GM18868 (cell line): Measurements from ENCODE around the gene PDE4D.

Experiments
- ATAC-seq: cut with Tn5 transposase; IDR thresholded peaks from one replicate; pipeline ENCODE4 v1.9.1; 2021; ENCODE audit warnings: mild to moderate bottlenecking, moderate library complexity; ENCODE audit not compliant: unreplicated experiment

Gene PDE4D

DNA sequence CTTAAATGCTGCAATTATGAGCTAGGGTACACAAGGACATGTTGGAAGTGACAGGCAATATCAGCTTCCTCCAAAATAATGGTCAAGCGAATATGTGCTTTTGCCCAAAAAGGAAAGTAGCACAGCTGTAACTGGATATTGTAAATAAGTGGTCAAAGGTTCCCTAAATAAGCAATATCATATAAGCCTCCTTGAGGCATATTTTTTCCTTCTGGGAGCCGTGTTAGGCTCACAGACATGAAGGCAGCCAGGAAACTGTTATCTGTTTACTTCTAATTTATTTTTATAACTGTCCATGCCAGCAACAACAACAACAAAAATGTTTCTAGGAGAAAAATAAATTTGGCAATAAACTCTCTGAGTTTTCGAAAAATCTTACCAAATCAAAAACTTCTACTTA, 648.3 kb downstream of the PDE4D start:
- no peak for ATAC-seq

DNA sequence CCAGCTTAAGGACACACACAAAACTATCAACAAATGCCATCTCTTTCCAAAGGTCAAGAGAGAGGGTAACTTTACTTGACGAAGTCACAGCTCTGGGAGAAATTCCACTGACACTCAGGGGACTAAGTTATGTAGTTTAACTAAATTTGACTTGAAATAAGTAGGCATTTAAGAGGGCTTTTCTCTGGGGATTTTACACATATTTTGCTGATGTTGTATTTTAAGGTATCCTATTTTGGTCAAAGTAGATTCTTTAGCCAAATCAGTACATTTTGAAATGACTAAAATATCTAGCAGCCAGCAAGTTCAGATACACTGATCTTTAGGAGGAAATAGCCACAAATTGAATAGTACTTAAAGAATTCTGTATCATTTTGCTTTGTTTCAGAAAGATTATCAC, 652.0 kb downstream of the PDE4D start:
- ATAC-seq = no peak

DNA sequence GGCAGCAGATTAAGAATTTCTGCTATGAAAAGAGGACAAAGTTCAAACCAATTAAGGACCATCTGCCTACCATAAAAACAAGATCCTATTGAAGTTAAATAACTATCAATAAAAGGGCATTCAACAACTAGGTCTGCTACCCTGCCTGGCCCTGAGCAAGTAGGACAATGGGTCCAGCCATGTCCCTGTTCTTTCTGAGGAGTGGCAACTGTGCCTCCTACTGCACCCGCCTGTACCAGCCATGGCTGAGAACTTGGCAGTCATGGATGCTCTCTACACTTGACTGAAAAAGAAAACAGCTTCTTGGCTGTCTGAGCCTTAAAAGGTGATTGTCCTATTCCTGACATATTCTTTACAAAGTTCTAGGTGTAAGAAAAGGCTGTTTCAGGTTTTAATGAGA, 652.4 kb downstream of the PDE4D start:
- no peak for ATAC-seq

DNA sequence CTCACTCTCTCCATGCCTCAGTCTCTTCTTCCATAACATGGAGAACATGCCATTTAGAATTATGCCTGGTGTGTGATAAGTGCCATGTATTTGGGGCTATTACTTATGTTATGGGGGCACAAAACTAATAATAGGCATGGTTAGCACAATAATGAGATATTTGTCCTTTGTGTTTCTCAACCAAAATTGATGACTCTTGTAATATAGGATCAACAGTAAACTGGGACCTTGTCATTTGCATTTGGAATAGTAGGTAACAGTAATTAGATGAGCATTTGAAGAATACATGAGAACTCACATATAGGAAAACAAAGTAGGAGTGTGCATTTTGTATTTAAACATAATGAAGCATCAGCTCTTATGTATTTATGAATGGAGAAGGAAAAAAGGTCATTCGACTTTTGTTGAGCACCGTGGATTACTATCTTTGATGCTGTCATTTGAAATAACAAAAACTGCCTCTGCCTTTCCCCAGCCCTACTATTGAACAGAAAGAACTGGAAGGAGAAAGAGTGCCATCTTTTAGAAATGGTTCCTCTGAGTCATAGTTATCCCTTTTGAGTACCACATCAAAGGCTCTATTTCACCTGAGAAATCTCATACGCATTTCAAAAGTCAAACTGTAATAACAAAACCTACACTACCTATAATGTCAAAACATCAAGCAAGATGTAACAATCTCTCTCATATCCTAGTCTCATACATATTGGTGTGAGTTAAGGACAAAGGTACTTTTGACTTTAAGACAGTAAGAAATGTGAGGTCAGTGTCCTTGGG, 655.2 kb downstream of the PDE4D start:
- ATAC-seq = peak; percentile 98

DNA sequence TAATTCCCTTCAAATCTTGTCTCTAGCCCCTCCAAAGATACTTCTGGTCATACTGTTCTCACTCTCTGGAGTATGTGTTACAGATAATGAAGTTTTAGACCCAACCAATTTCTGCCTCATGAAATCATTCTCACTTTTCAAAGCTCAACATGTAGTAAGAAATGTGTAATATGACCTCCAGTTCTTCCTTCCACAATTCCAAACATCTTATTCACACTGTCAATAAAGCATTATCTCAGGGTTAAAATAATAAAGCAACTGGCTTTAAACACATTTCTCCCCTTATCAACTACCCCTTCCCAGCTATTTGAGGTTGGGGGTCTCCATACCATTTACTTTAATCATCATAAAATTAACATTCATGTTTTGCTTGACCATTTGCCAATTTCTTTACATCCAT, 656.5 kb downstream of the PDE4D start:
- no peak for ATAC-seq

DNA sequence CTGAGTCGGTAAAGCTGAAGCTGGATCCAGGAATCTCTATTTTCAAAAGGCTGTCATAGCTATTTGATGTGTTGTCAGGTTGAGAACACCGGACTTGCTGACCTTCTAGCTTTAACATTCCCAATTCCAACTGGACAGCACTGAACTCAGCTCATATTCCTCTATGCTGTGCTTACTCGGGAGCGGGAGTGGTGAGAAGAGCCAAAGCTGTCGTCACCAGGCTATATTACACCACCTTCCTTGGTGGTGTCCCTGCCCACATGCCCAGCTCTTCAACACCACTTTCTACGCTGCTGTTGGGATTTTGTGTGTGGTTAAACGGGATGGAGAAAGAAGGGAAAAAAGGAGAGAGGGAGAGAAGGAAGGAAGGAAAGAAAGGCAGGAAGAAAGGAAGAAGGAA, 657.1 kb downstream of the PDE4D start:
- no peak for ATAC-seq

DNA sequence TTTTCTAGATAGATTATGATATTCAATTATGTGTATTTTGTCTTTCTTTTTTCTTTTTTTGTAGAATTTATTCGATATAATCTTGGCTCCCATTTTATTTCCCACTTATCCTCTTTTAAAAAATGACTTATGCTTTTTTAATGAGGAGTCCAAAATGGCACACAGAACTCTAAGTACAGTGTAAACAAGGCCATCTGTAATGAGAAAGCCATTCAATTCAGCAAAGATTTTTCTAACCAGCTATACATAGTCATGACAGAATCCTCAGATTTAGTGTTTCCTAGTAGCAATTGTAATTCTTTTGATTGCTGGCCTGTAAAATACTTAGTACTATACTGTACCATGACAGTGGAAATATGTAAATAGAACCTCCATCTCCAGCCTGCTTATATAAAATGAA, 659.3 kb downstream of the PDE4D start:
- ATAC-seq = no peak

DNA sequence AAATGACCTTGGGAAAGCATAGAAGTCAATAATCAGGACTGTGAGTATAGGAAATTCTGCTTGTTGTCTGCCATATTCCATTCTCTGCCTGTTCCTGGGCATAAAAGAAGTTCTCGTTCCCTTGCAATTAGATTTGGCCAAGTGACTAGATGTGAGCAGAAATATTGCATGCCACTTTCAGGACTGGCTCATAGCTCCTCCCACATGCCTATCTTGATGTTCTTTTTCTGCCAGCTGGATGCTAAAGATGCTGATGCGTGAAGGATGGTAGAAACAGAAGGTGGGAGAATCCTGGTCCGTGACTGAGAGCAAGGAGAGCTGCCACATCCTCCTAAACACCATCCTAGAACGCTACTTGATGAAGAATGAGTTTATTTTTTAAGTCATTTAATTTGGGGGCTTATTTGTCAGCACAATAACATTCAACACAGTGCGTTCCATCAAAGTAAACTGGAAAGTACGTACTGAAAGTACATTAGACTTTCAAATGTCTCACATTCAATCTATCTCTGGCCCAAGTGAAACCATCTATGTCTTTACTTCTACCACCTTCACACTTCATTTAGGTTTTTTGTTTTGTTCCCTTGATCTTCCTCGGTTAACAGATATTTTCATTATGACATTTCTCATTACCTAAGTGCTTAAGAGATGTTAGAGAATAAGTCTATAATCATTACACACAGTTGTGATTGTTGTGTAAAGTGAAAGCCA, 662.1 kb downstream of the PDE4D start:
- no peak for ATAC-seq

DNA sequence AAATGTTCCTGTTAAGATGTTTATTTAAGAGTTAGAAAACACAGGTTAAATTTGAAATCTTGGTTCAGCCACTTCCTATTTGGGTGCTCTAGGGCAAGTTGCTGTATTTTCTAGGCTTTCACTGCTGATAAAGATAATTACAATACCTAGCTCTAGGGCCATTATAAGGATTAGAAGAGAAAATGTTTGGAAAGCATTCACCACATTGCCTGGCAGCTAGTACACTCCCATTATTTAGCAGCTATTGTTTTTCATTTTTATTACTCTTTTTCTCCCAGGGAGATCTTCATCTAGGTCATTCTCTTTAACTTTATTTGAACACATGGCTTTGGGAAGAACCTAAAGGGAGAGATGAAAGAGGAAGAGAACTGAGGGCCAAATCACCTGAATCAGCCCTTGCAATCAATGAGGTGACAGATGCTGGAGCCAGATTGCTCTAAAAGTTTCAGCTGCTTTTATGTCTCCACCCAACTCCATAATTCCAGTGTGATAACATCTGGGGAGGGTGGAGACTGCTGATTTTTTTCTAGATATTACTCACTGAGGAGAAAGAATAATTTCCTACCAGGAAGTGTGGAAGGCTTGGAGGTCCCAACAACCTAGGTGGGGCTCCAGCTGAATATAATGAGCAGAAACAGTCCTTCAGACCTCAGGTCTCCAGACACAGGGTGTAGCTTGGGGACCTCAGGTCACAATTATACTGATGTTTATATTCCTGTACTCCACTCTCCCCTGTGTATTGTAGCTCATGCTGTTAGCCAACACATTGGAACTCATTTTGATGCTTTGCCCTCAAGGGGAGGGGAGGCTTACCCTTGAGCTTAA, 670.6 kb downstream of the PDE4D start:
- ATAC-seq = no peak

DNA sequence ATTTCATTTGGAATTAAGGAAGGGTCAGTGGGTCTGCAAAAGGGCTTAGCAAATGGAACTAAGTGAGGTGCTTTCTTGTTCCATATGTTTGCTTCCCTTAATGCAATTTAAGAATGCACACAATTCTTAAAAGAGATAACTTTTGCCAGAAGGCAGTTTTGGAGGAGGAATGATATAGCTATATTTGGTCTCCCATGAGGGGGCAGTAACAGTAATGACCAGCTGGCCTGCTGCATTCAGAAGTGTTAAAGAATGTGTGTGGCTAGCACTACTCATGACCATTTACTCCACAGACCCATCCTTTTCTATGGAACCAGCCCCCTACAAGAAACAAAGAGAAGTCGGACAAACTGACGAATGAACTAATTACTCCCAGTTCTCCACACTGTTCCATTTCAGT, 671.8 kb downstream of the PDE4D start:
- no peak for ATAC-seq

DNA sequence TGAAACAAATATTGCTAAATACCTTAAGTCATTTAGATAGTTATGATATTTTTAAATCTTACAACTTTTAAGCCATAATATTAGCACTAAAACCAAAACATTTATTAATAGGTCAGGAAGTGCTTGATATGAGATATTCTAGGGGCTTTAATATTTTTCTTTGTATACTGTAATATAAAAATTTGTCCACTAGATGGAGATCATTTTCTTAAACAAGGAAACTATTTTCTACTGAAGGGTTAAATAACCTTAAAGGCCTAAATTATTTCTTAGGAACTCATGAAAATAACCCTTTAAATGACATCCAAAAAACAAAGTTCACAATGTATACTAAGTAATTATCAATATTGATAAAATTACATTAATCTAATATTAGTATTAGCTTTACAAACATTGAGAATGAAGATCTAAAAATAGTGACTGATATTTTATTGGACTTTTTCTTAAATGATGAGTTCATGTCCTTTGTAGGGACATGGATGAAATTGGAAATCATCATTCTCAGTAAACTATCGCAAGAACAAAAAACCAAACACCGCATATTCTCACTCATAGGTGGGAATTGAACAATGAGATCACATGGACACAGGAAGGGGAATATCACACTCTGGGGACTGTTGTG, 675.0 kb downstream of the PDE4D start:
- no peak for ATAC-seq

DNA sequence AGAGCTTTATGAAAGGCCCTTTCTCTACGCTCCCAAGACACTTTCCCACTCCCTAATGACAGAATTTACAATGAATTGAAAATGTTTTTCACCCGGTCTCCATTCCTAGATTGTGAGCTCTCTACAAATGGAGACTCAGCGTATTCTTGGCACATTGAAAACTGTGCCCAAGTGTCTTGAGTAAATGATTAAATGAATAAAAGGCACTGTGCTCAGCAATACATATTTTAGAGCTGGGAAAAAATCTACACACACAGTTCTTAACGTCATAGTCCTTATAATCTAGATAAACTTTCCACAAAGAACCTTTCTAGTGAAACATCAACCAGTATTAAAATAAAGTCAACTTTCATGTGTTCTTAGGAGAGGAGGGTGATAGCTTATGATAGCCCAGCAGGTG, 676.7 kb downstream of the PDE4D start:
- no peak for ATAC-seq

DNA sequence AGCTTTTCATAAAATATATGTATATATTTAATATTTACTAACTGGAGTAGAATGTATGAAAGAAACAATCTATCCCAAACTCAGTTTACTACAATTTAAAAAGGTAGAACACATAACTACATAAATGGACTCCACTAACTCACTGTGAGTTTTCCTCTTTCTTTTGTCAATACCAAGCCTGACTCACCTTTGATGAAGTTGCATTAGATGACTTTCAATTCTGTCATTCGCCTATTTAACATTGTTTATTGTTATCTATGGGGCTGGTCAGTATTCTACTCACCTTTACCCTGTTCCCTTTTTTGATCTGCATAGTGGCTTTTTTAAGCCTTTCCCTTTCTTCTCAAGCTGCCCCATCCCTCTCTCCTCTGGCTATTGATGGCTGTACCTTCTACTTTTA, 680.9 kb downstream of the PDE4D start:
- ATAC-seq = no peak

DNA sequence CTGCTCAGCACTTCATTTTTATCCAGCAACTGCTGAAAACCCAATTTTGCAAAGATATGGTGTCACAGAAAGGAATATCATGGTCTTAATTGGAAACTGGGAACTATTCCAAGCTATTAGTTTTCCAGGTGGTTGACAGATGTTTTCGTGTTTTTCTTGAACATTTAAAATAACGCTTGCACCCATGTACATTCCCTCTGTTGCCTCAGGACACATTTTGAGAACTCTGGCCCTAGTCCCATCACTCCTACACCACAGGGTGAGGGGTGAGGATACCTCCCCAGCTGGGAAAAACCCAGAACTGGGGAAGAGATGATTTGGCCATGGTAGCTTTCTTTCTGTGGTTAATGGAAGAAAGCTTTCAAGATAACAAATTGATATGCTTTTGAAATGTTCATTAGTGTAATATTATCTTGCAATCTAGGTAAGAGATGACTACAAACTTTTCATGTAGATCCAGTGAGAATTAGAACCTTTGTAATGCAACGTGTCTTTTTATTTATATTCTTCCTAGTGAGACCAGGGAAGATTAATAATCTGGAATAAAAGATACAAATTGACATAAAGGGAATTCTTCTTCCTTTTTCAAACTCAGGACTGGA, 683.7 kb downstream of the PDE4D start:
- ATAC-seq = no peak

DNA sequence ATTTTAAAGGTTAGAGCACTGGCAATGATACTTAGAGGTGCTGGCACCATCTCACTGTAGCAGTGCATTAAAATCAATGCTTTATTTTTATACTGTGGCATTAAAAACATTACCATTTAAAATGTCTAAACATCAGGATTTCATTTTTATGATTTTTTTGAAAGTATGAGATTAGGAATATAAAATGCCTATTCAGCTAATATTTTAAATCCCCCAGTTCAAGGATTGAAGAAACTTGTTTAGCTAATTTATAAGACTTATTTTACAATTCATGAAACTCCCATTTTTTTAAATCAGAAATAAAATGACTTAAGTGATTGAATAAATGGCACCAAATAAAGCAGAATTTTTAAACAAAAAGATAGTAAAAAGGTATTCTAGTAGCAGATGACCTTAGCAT, 685.1 kb downstream of the PDE4D start:
- ATAC-seq = no peak

DNA sequence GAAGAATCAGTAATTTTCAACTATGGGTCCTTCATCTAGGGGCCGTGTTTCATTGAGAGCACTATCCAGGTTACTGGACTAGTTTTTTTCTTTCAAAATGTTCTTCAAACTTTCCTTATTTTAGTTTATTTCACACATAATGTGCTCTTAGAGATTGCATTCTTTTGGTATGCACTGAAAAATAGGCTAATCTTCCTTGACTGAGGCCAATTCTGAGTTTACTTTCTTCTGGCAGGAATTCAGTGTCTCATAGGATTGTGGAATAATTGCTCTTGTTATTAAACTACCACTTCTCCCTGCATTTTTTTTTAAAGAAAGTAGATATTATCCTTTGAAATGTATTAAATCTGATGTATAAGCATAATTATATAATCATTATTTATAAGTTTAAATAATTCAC, 686.1 kb downstream of the PDE4D start:
- ATAC-seq = no peak

DNA sequence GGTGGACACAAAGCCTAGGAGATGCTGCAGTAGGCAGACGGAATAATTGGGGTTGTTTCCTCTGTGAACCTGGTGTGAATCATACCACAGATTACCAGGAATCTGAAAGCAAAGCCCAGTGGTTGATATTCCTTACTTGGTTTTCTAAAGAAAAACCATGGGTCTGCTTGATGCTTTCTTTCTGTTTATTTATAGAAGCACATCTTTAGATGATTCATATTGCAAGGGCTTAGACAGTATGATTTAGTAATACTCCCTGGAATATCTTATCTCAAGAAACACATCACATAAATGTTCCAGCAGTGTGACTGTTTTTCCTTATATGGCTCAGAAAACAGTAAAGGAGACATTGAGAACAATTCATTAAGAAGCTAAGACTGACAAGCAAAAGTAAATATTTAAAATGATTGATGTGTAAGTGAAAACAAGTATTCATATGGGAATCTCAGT, 687.4 kb downstream of the PDE4D start:
- no peak for ATAC-seq

DNA sequence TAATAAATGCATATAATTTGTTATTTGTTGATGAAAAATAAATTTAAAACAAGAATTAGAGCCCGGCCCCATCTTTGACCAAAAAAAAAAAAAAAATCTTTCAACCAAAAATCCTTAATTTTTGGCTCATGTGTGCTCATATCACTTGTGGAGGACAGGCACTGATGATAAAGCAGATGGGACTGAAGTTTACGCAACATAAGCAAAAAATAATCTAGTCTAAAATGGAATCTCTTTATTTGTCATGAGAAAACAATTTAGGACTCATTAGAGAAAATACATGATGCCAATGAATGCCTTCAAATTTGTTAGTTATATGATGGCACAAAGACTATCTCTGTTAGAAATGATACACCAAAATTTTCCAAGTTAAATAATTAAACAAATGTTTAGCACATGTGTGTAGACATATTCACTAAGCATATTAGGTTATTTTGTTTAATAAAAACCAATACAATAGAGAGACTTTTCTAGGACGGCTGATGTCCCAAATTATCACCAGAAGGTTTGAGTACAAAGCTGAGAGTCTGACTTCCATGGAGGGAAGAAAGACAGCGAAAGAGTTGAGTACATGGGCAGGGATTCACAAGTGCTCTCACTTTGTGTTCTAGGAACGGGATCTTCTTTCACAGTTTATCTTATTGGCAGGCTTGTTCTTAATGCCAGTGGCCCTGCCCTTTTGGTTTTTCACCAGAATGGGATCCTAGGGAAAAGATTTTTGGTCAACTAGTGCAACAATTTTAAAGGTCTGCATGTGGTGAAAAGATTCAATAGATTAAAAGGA, 689.2 kb downstream of the PDE4D start:
- ATAC-seq = no peak

DNA sequence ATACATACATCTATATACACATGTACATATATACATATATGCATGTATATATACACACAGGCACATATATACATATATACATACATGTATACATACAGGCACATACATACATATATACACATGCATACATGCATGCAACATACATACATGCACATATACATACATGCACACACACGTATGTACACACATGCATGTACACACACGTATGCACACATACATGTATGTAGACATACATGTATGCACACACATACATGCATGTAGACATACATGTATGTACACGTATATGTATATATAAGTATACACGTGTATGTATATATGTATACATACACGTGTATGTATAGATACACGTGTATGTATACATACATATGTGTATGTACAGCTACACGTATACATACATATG, 693.7 kb downstream of the PDE4D start:
- no peak for ATAC-seq

DNA sequence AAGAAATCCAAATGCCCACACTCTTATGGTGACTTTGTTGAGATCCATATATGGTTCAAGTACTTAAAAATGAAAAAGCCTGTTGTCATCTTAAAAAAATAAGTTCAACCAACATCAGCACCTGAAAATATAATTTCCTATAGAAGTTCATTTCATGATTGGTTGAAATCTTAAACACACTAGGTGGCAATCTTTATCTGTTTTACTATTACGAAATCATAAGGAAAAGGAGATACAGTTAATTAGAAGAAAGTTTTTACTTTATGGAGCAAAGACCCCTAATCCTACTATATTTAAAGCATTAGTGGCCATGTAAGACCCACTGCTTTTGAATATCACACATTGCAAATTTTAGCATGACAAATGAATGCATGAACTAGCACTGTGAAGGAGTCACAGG, 694.7 kb downstream of the PDE4D start:
- no peak for ATAC-seq
